CD4-positive, alpha-beta T cell treated with Interferon gamma for 1 hour (primary cell): ENCODE measurements around the gene RTKN2.

Source experiments
- DNase-seq: peaks from one replicate; pipeline ENCODE4 v3.0.0-alpha.2; 2020

Gene RTKN2

GRCh38 chr10:62217683-62218082 is 51.0 kb downstream of the RTKN2 start:
- no peak for DNase-seq

- no peak for DNase-seq
These were observed 54.2 kb downstream of the RTKN2 start for GRCh38 chr10:62214364-62214874.

DNA sequence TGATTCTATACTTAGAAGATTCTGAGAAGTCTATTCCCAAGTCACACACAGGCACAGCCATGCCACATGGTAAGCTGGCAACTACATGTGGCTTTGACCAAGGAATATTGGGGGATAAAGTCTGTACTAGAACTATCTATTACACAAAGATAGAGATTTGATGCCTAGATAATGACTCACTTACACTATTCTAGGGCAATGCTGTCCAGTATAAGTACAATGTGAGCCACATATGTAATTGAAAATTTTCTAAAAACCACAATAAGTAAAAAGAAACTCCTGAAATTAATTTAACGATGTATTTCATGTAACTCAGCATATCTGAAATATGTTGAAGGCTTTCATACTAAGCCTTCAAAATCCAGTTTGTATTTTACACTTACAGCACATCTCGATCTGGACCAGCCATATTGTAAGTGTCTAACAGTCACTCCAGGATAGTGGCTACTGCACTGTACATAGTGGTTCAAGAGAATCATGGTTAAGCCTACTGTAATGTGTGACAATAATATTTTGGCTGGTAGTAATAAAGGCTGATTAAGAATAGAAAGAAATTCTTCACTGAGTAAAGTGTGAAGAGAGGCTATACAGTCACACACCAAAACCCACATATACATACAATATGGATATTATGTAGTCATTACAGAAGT is 62.8 kb downstream of the RTKN2 start:
- no peak for DNase-seq

DNA sequence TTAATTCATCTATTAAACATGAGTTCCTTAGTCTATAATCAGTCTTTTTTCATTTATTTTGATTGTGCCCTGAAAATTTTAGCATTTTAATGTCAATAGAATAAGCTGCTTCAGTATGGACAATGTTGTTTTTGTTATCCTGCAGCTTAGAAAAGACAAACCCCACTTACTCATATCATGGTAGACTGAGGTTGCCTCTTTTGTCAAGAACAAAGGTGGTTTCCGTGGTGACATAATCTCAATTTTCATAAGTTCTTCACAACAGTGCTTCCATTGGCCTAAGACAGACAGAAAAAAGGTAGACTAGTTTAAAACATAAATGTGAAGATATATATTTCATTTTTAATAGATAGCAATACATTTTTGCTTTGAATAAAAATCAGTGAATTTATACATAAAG is 69.1 kb downstream of the RTKN2 start:
- DNase-seq, result no peak

DNA sequence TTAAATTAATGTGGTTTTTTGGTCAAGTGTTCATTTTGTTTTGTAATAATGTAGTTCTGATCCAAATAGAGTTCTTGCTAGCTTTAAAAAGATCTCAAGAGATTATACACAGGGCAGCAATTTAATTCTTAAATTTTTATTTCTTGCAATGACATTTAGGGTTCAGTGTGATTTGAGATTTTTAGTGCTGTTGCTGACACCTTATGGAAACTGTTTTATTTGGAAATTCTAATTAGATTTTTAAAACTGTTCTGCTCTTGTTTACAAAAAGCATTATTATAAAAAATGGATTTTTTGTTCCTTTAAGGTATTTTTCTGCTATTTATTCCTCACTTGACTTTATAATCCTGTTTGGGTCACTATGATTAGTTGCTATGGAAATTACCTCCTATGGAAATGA is 72.1 kb downstream of the RTKN2 start:
- DNase-seq, result no peak

DNA sequence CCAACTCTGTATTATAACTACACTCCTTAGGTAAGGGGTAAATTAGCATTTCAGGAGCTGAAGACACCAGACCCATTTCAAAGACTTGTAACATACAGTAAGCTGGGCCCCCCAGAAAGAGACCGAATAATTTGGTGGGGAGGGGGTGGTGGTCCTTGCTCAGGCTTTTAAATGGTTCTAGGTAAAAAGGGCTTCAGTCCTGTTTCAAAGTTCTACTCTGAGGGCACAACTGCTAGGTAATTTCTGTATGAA is 73.0 kb downstream of the RTKN2 start:
- DNase-seq, result no peak

DNA sequence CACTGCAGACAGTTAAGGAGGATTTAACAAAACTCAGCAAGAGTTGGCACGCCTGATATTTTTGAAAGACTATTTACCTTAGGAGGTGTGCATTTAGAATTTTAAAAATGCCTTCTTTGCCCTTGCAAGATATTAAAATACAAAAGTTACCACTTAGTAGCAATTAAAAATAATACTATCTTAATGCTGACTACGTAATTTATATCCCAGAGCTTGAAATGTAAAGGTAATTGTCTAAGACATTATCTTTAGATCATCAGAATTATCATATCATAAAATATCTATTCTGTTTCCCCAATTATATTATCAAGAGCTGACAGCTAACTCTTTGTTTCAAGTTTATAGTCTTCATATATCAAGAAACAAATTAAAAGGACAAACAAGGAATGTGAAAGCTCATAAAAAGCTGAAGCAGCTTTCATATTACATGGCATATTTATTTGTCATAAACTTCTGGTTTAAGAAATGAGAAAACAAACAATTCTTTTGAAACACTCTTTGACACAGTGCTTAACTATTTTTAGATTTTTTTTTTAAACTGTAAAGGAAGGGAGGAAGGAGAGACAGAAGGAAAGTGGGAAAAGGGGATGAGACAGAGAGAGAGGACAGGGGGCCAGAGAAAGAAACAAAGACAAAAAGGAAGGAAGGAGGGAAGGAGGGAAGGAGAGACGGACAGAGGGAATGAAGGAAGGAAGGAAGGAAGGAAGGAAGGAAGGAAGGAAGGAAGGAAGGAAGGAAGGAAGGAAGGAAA is 73.5 kb downstream of the RTKN2 start:
- no peak for DNase-seq

DNA sequence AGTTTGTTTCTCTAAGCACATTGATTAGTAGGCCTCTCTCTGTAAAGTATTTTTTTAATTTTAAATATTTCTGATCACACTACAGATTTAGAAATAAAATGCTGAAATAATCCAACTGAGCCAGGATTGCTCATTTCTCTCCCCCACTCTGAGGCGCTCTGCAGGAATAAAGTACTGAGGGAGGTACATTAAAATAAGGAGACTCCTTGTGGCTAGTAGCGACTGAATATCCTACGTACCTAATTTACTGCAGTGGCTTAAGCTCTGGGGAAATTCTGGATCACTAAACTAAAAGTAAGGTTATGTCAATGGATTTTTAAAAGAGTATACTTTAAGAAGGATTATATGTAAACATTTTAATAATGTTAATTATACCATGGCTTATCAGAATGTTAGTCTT is 75.2 kb downstream of the RTKN2 start:
- DNase-seq, result no peak

GRCh38 chr10:62189131-62189530 is 79.5 kb downstream of the RTKN2 start:
- no peak for DNase-seq

GRCh38 chr10:62188021-62188616 is 80.5 kb downstream of the RTKN2 start:
- no peak for DNase-seq

- DNase-seq, result no peak
These were observed 81.5 kb downstream of the RTKN2 start for GRCh38 chr10:62186999-62187675.

DNA sequence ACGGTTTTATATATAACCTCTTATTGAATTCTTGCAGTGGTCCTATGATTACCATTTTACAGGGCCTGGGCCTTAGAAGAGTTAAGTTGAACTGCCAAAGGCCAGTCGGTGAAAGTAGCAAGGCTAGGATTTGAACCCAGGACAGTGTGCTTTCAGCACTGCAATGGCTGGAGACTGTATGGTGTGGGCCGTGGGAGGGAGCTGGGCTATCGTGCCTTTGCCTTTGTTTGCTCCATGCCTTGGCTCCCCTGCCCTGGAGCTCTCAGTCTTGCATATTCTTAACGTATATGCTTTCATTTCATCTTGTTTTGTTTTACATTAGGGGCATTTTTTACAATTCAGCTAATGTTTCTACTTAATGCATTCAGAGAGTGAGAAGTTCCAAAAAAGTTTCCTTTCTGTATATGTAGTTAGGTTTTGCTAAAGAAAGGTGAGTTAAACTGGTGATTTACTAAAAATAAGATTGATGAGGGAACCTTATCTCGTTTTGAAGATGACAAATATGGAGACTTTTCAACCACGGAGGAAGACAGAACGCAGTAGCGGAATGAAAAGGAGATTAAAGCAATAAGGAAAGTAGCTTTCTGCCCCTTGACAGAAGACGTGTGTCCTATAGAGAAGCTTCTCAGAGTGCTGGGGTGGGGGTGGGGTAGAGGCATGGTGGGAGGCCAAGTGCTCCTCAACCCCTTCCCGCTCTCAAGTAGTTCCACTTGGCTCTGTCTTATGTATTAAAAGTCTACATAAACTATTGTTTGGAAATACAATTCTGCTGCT is 82.5 kb downstream of the RTKN2 start:
- no peak for DNase-seq

DNA sequence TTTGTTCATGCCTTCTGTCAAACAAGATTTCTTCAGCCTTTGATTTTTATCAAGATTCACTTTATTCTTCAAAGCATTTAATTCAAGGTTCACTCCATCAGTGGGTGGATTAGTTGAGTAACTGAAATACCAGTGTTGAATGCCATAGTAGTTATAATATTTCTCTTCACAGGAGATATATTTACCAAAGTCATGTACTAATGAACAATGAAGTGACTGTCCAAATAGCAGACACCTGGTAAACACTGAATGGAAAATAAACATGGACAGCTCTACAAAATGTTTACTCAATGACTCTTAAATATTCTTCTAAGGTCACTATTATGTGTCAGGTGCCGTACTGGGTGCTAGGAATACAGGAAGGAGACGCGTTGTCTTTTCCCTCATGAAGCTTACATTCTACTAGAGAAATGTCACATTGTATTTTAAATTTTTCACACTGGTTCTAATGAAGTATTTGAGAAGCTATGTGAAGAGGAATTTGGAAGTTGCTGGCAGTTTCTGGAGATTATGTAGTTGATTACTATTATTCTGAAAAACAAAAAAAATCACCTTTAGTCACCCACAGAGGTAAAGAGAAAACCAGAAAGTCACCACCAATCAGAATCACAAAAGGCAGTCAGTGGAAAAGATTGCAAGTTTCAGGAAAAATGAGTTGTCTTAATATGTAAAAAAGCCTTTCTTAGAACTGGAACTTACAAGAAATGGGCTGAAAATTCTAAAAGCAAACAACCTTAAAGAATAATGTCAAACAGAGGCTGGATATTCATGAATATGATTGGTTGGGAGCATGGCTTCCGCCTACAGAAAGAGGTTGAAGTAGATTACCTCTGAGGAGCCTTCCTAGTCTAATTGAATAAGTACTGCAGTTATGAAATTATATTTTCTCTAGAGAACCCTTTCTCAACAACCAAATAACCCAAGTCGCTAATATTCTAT is 84.5 kb downstream of the RTKN2 start:
- no peak for DNase-seq

DNA sequence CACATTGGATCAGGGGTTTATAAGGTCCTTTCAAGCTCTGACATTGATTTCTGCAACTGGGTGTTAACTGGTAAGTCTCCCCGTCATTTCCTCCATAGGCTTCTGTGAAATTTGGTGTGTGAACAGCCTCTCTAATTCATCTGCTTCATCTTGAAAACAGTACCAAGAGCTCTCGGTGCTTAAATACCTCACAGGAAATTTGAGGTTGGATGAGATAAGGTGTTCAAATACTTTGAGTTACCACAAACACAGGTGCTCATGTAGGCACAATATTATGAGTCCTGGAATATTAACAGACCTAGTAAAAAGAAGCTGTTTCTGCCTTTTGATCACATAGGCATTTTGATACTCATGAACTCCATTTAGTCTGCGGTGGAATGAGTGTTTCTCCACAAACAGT is 85.2 kb downstream of the RTKN2 start:
- peak; percentile 42 for DNase-seq

GRCh38 chr10:62182595-62182994 is 86.0 kb downstream of the RTKN2 start:
- no peak for DNase-seq

- no peak for DNase-seq
These were observed 86.5 kb downstream of the RTKN2 start for GRCh38 chr10:62182171-62182570.

DNA sequence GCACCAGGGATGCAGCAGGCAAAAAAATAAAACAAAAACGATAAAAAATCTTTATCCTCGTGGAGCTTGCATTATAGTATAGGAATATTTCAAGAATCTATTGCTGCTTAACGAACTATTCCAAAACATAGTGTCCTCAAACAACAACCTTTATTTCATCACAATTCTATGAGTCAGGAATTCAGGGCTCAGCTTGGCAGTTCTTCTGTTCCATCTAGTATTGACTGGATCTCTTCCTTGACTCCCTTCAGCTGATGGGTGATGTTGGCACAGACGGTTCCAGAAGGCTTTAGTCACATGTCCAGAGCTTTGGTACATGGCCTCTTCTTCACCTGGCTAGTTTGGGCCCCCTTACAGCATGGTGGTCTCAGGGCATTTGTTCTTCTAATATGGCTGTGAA is 88.0 kb downstream of the RTKN2 start:
- no peak for DNase-seq

- no peak for DNase-seq
These were observed 90.1 kb downstream of the RTKN2 start for GRCh38 chr10:62178568-62178967.

DNA sequence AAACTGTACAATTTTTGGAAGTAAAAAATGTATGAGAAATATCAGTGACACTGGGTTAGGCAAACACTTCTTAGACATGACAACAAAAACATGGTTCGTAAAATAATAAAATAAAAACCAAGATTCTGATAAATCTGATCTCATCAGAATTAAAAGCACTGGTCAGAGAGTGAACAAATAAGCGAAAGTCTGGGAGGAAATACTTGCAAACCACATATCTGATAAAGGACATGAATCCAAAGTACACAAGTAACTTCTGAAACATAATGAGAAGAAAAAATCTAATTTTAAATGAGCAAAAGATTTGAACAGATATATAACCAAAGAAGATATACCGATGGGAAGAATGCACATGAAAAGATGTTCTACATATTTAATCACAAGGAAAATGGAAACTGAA is 91.5 kb downstream of the RTKN2 start:
- no peak for DNase-seq

- DNase-seq, result no peak
These were observed 93.4 kb downstream of the RTKN2 start for GRCh38 chr10:62175251-62175650.

DNA sequence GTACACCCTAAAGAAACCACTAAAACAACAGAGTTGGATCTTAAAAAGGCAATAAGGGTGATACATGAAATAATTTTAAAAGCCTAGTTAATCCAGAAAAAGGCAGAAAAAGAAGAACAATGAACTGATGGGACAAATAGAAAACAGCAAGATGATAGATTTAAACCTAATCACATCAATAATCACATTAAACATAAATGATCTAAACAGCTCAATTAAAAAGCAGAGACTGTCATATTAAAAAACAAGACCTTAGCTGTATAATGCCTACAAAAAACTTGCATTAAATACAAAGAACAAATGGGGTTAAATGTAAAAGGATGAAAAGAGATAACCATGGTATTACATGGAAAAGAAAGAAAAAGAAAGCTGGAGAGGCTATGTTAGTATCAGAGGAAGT is 96.2 kb downstream of the RTKN2 start:
- no peak for DNase-seq

- no peak for DNase-seq
These were observed 96.9 kb downstream of the RTKN2 start for GRCh38 chr10:62171791-62172190.
